Loucy (cell line): ENCODE results near the gene ZNF319.
"Not testable (repeated sequence)": the region's sequence is repeated elsewhere in the genome, so short reads cannot be mapped to it uniquely, and the experiment has no call there.

Experiments
- CTCF ChIP-seq: fragments of 200-600 bp; sonication (generic); conservative IDR thresholded peaks from 2 replicates; pipeline ENCODE4 v1.5.1; 2014; ENCODE audit warnings: mild to moderate bottlenecking, antibody characterized with exemption, low read length
- EZH2phosphoT487 ChIP-seq: fragments of 200-600 bp; IDR thresholded peaks from 2 replicates; pipeline ENCODE4 v1.6.1; 2018; ENCODE audit warnings: antibody characterized with exemption, mild to moderate bottlenecking, moderate library complexity, borderline replicate concordance

GRCh38 chr16:57978070-57978465 lies 22.4 kb downstream of the ZNF319 start:
- TF ChIP-seq CTCF, EZH2phosphoT487: not testable (repeated sequence)
